ENCODE data around the gene TCF4.

Gene TCF4

GRCh38 chr18:55228707-55229106 lies 359.3 kb downstream of the TCF4 start:
- Histone ChIP-seq H3K4me2 (ENCODE audit: low read length) (no peak overlapping the region), H2BK12ac (ENCODE audit: low read length) (no peak overlapping the region), H3K79me2 (ENCODE audit: control insufficient read depth, insufficient read depth, low read length, poor library complexity) (no peaks in the 10 kb centered on the region), H3K4me3 (ENCODE audit: low read depth, low read length) (no peak overlapping the region), H2AFZ (ENCODE audit: insufficient read depth, low read length, poor library complexity) (no peak overlapping the region), H3K27me3 (ENCODE audit: insufficient read depth, low read length) (no peaks in the 10 kb centered on the region), H3K36me3 (ENCODE audit: control insufficient read depth in 1 of 2, insufficient read depth in 2 of 2, low read length in 2 of 2) (peaks cover 14 to 31% of the 10 kb centered on the region in 2 experiments), H3K9ac (ENCODE audit: low read length) (no peak overlapping the region), H3K23ac (ENCODE audit: low read length) (no peak overlapping the region), H4K12ac (ENCODE audit: low read depth, low read length) (no peak overlapping the region), H3K9me3 (ENCODE audit: insufficient read depth, low read depth, low read length) (no peaks in the 10 kb centered on the region), H3K4me1 (ENCODE audit: control insufficient read depth in 1 of 2, insufficient read depth in 2 of 2, low read length in 2 of 2) (no peaks in the 10 kb centered on the region), H3K4ac (ENCODE audit: low read depth, low read length) (no peak overlapping the region), H3K14ac (ENCODE audit: low read length) (no peak overlapping the region), H2BK120ac (ENCODE audit: insufficient read depth, low read length, poor library complexity) (no peak overlapping the region), H2BK5ac (ENCODE audit: low read depth, low read length, poor library complexity) (no peak overlapping the region), H4K8ac (ENCODE audit: low read depth, low read length) (no peak overlapping the region), H3K27ac (ENCODE audit: low read depth, low read length) (no peak overlapping the region), H4K91ac (ENCODE audit: low read depth, low read length) (no peak overlapping the region), H3K18ac (ENCODE audit: low read length) (no peak overlapping the region), H3K79me1 (ENCODE audit: low read length) (no peaks in the 10 kb centered on the region), H2AK5ac (ENCODE audit: low read length) (no peak overlapping the region)
- no CpG with 5 or more reads among the region's 15 CpGs for WGBS (ENCODE audit: extremely low coverage, insufficient coverage, insufficient read length)
- DNase-seq = no peak

- Histone ChIP-seq H4K91ac (ENCODE audit: low read depth, low read length) (no peak overlapping the region), H3K18ac (ENCODE audit: low read length) (no peak overlapping the region), H3K27ac (ENCODE audit: low read depth, low read length) (no peak overlapping the region), H4K12ac (ENCODE audit: low read depth, low read length) (no peak overlapping the region), H3K27me3 (ENCODE audit: insufficient read depth, low read length) (no peaks in the 10 kb centered on the region), H2BK5ac (ENCODE audit: low read depth, low read length, poor library complexity) (no peak overlapping the region), H2AK5ac (ENCODE audit: low read length) (no peak overlapping the region), H3K4ac (ENCODE audit: low read depth, low read length) (peak overlapping the region; percentile 50), H3K9ac (ENCODE audit: low read length) (no peak overlapping the region), H3K4me3 (ENCODE audit: low read depth, low read length) (no peak overlapping the region), H3K14ac (ENCODE audit: low read length) (no peak overlapping the region), H2AFZ (ENCODE audit: insufficient read depth, low read length, poor library complexity) (no peak overlapping the region), H3K79me2 (ENCODE audit: control insufficient read depth, insufficient read depth, low read length, poor library complexity) (no peaks in the 10 kb centered on the region), H3K79me1 (ENCODE audit: low read length) (no peaks in the 10 kb centered on the region), H4K8ac (ENCODE audit: low read depth, low read length) (no peak overlapping the region), H3K36me3 (ENCODE audit: control insufficient read depth in 1 of 2, insufficient read depth in 2 of 2, low read length in 2 of 2) (peaks cover 11 to 27% of the 10 kb centered on the region in 2 experiments), H3K9me3 (ENCODE audit: insufficient read depth, low read depth, low read length) (no peaks in the 10 kb centered on the region), H3K4me2 (ENCODE audit: low read length) (no peak overlapping the region), H2BK120ac (ENCODE audit: insufficient read depth, low read length, poor library complexity) (no peak overlapping the region), H3K23ac (ENCODE audit: low read length) (no peak overlapping the region), H2BK12ac (ENCODE audit: low read length) (no peak overlapping the region), H3K4me1 (ENCODE audit: control insufficient read depth in 1 of 2, insufficient read depth in 2 of 2, low read length in 2 of 2) (no peaks in the 10 kb centered on the region)
- no peak for DNase-seq
- no CpG with 5 or more reads among the region's 6 CpGs for WGBS (ENCODE audit: extremely low coverage, insufficient coverage, insufficient read length)
Measured at GRCh38 chr18:55228191-55228590, 359.8 kb downstream of the TCF4 start.

GRCh38 chr18:55227771-55228170 lies 360.2 kb downstream of the TCF4 start:
- H2BK12ac ChIP-seq (ENCODE audit: low read length) = no peak overlapping the region
- H4K91ac ChIP-seq (ENCODE audit: low read depth, low read length) = no peak overlapping the region
- no peak overlapping the region for H3K4me2 ChIP-seq (ENCODE audit: low read length)
- H3K79me1 ChIP-seq (ENCODE audit: low read length) = no peaks in the 10 kb centered on the region
- no peak overlapping the region for H3K4ac ChIP-seq (ENCODE audit: low read depth, low read length)
- H3K4me3 ChIP-seq (ENCODE audit: low read depth, low read length) = no peak overlapping the region
- no CpG with 5 or more reads among the region's 3 CpGs for WGBS (ENCODE audit: extremely low coverage, insufficient coverage, insufficient read length)
- H3K14ac ChIP-seq (ENCODE audit: low read length) = no peak overlapping the region
- H3K27me3 ChIP-seq (ENCODE audit: insufficient read depth, low read length) = no peaks in the 10 kb centered on the region
- peaks cover 11 to 26% of the 10 kb centered on the region in 2 experiments for H3K36me3 ChIP-seq (ENCODE audit: control insufficient read depth in 1 of 2, insufficient read depth in 2 of 2, low read length in 2 of 2)
- H3K23ac ChIP-seq (ENCODE audit: low read length) = no peak overlapping the region
- H3K9me3 ChIP-seq (ENCODE audit: insufficient read depth, low read depth, low read length) = no peaks in the 10 kb centered on the region
- H3K4me1 ChIP-seq (ENCODE audit: control insufficient read depth in 1 of 2, insufficient read depth in 2 of 2, low read length in 2 of 2) = no peaks in the 10 kb centered on the region
- no peak for DNase-seq
- H4K12ac ChIP-seq (ENCODE audit: low read depth, low read length) = no peak overlapping the region
- no peaks in the 10 kb centered on the region for H3K79me2 ChIP-seq (ENCODE audit: control insufficient read depth, insufficient read depth, low read length, poor library complexity)
- no peak overlapping the region for H3K9ac ChIP-seq (ENCODE audit: low read length)
- no peak overlapping the region for H2AFZ ChIP-seq (ENCODE audit: insufficient read depth, low read length, poor library complexity)
- H4K8ac ChIP-seq (ENCODE audit: low read depth, low read length) = no peak overlapping the region
- H3K27ac ChIP-seq (ENCODE audit: low read depth, low read length) = no peak overlapping the region
- no peak overlapping the region for H3K18ac ChIP-seq (ENCODE audit: low read length)
- H2AK5ac ChIP-seq (ENCODE audit: low read length) = no peak overlapping the region
- no peak overlapping the region for H2BK120ac ChIP-seq (ENCODE audit: insufficient read depth, low read length, poor library complexity)
- no peak overlapping the region for H2BK5ac ChIP-seq (ENCODE audit: low read depth, low read length, poor library complexity)

- Histone ChIP-seq H3K4me1 (ENCODE audit: control insufficient read depth in 1 of 2, insufficient read depth in 2 of 2, low read length in 2 of 2) (no peaks in the 10 kb centered on the region), H3K27me3 (ENCODE audit: insufficient read depth, low read length) (no peaks in the 10 kb centered on the region), H3K79me2 (ENCODE audit: control insufficient read depth, insufficient read depth, low read length, poor library complexity) (no peaks in the 10 kb centered on the region), H3K27ac (ENCODE audit: low read depth, low read length) (no peak overlapping the region), H3K23ac (ENCODE audit: low read length) (no peak overlapping the region), H3K9me3 (ENCODE audit: insufficient read depth, low read depth, low read length) (no peaks in the 10 kb centered on the region), H2BK12ac (ENCODE audit: low read length) (no peak overlapping the region), H3K36me3 (ENCODE audit: control insufficient read depth in 1 of 2, insufficient read depth in 2 of 2, low read length in 2 of 2) (peaks cover 8 to 23% of the 10 kb centered on the region in 2 experiments), H4K91ac (ENCODE audit: low read depth, low read length) (no peak overlapping the region), H3K14ac (ENCODE audit: low read length) (no peak overlapping the region), H3K9ac (ENCODE audit: low read length) (no peak overlapping the region), H2BK5ac (ENCODE audit: low read depth, low read length, poor library complexity) (no peak overlapping the region), H4K8ac (ENCODE audit: low read depth, low read length) (no peak overlapping the region), H3K4ac (ENCODE audit: low read depth, low read length) (no peak overlapping the region), H2AFZ (ENCODE audit: insufficient read depth, low read length, poor library complexity) (no peak overlapping the region), H2AK5ac (ENCODE audit: low read length) (no peak overlapping the region), H2BK120ac (ENCODE audit: insufficient read depth, low read length, poor library complexity) (no peak overlapping the region), H4K12ac (ENCODE audit: low read depth, low read length) (no peak overlapping the region), H3K4me2 (ENCODE audit: low read length) (no peak overlapping the region), H3K4me3 (ENCODE audit: low read depth, low read length) (no peak overlapping the region), H3K79me1 (ENCODE audit: low read length) (no peaks in the 10 kb centered on the region), H3K18ac (ENCODE audit: low read length) (no peak overlapping the region)
- DNase-seq = no peak
- no CpG with 5 or more reads among the region's 2 CpGs for WGBS (ENCODE audit: extremely low coverage, insufficient coverage, insufficient read length)
Measured at GRCh38 chr18:55226044-55226443, 361.9 kb downstream of the TCF4 start.

All from trophoblast cell (in vitro differentiated cells and primary cell).